Tibial nerve (tissue), 4 donors: ENCODE measurements around the gene ARHGAP35. TPM values are rescaled to one million over a fixed set of nuclear protein-coding genes. Genes with fewer than 3 reads are reported as not detected.
"Not testable (repeated sequence)": the region's sequence is repeated elsewhere in the genome, so short reads cannot be mapped to it uniquely, and the experiment has no call there.

Source experiments
- DNase-seq, 2 donors: peaks; one replicate each; pipeline ENCODE4 v3.0.0-alpha.2; 2019; ENCODE audit warnings: low spot score in 2 of 2
- H3K27ac ChIP-seq, 4 donors: fragments of 200-600 bp; sonication (generic) in 3 of 4; one replicate each; pipeline ENCODE4 v1.5.1; 2017 to 2019; ENCODE audit warnings: mild to moderate bottlenecking in 1 of 4
- H3K27me3 ChIP-seq, 2 donors: fragments of 200-600 bp; sonication (generic) in 1 of 2; one replicate each; pipeline versions ENCODE4 v1.5.1 to v1.6.0; 2017 to 2019
- H3K36me3 ChIP-seq, 3 donors: fragments of 200-600 bp; sonication (generic); one replicate each; pipeline ENCODE4 v1.5.1; 2018 to 2019
- H3K4me1 ChIP-seq, 4 donors: fragments of 200-600 bp; sonication (generic) in 3 of 4; one replicate each; pipeline ENCODE4 v1.5.1; 2017 to 2019
- H3K4me3 ChIP-seq, 4 donors: fragments of 200-600 bp; sonication (generic) in 3 of 4; one replicate each; pipeline ENCODE4 v1.5.1; 2017 to 2019; ENCODE audit warnings: mild to moderate bottlenecking in 1 of 4, moderate library complexity in 1 of 4
- H3K9me3 ChIP-seq, 4 donors: fragments of 200-600 bp; sonication (generic) in 3 of 4; one replicate each; pipeline ENCODE4 v1.5.1; 2017 to 2019
- CTCF ChIP-seq, 5 experiments: fragments of 200-600 bp in 3 of 5; fragments of 450-650 bp in 2 of 5; sonication (generic) in 3 of 5; IDR thresholded peaks; one replicate each; pipeline ENCODE4 v1.5.1; 2016 to 2019; ENCODE audit warnings: antibody characterized with exemption in 5 of 5, mild to moderate bottlenecking in 3 of 5, moderate library complexity in 2 of 5
- EP300 ChIP-seq, 2 donors: sonication (generic); formaldehyde crosslinking; IDR thresholded peaks; one replicate each; pipeline ENCODE4 v1.6.1; 2017; ENCODE audit warnings: antibody characterized with exemption in 2 of 2, mild to moderate bottlenecking in 1 of 2
- POLR2A ChIP-seq, 2 donors: fragments of 450-650 bp; IDR thresholded peaks; one replicate each; pipeline ENCODE4 v1.6.1; 2017; ENCODE audit warnings: antibody characterized with exemption in 2 of 2, mild to moderate bottlenecking in 2 of 2, moderate library complexity in 2 of 2
- WGBS, 2 donors: methylation state at CpG; one replicate each; pipeline ENCODE4 v1.1.5; 2018; 5-methylcytosine and 5-hydroxymethylcytosine counted together
- total RNA-seq, 4 donors: library from RNA; depleted of rRNA; stranded (reverse); fragments of >200 nt; gene quantifications; one replicate each; pipeline ENCODE4 v1.1.0, GENCODE V29; 2016

ARHGAP35 gene
- total RNA-seq, 4 donors from 2014 or later, result 43.3 to 50.3 (median 48.6) TPM

- WGBS, 2 donors, result 11 to 19% methylated on average over 6 of the region's 6 CpGs
- Histone ChIP-seq H3K27me3 (no peaks in the 10 kb centered on the region), H3K36me3 (no peaks in the 10 kb centered on the region), H3K4me3 (peak overlapping the region in 3 of 4 donors; percentile 24 to 72 (median 65)), H3K4me1 (peaks cover 0 to 74% (median 42%) of the 10 kb centered on the region in 4 donors), H3K27ac (peak overlapping the region in 3 of 4 donors; percentile 49 to 99 (median 96)), H3K9me3 (no peaks in the 10 kb centered on the region)
- no peak for DNase-seq
- TF ChIP-seq EP300 (IDR thresholded peaks at IDR 0.05) (no peak), CTCF (IDR thresholded peaks at IDR 0.05) (no peak), POLR2A (IDR thresholded peaks at IDR 0.05) (no peak)
These were observed 3.2 kb downstream of the ARHGAP35 start for GRCh38 chr19:46863818-46864629.

DNA sequence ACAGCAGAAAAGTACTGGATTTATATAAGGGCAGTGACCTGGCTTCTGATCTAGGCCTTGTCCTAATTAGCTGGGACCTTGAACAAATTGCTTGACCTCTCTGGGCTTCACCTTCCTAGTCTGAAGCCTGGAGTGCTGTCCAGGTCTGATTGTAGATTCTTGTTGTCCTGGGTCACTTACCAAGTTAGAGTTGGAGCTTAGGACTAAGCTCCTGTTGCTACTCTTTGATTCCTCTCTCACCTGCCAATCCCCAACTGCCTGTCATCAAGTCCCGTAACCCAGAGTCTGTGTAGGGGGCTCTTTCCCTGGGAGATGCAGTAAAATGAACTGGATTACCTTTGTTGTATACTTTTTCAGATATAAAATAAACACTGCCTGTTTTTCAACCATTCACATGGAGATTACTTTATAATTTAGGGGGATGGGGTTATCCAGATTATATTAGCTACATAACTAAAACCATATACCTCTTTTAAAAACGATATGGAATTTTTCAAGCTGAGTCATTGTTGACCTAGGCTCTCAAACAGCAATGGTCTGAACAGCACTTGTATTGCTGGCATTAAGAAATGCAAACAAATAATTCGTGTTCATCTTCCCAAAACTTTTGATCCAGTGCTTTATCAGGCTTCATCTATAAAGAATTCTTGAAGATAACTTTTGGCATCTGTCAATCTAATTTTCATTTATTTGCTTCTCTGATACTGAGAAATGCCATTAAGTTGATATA lies 5.8 kb downstream of the ARHGAP35 start:
- H3K27ac ChIP-seq, result peak overlapping the region in 1 of 4 donors; percentile 1
- H3K27me3 ChIP-seq, result no peaks in the 10 kb centered on the region
- H3K4me1 ChIP-seq, result peaks cover 0 to 69% (median 36%) of the 10 kb centered on the region in 4 donors
- TF ChIP-seq EP300 (IDR thresholded peaks at IDR 0.05) (no peak), CTCF (IDR thresholded peaks at IDR 0.05) (no peak), POLR2A (IDR thresholded peaks at IDR 0.05) (no peak)
- no peak overlapping the region for H3K4me3 ChIP-seq
- no peak for DNase-seq
- 36 to 41% methylated on average over 3 of the region's 3 CpGs for WGBS, 2 donors
- no peaks in the 10 kb centered on the region for H3K9me3 ChIP-seq
- no peaks in the 10 kb centered on the region for H3K36me3 ChIP-seq

DNA sequence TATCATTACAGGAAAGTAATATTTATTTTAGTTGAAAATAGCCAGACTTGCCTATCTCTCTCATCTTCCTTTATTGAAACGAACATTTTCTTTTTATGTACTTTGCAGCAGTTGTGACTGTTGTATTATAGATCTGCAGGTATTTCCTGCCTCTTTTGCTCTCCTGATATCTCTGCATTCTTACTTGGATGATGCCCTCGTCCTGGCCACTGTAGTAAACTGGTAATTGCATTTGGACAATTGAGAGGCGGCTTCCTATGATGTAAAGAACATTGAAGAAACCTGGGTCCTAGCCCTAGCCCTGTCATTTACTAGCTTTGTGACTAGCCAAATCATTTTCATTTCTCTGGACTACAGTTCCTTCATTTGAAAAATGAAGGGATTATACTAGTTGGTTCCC lies 6.4 kb downstream of the ARHGAP35 start:
- peaks cover 0 to 67% (median 30%) of the 10 kb centered on the region in 4 donors for H3K4me1 ChIP-seq
- no peak for DNase-seq
- TF ChIP-seq CTCF (IDR thresholded peaks at IDR 0.05), result no peak
- TF ChIP-seq POLR2A (IDR thresholded peaks at IDR 0.05), result no peak
- TF ChIP-seq EP300 (IDR thresholded peaks at IDR 0.05), result no peak

GRCh38 chr19:46868025-46868802 lies 7.4 kb downstream of the ARHGAP35 start:
- DNase-seq, result no peak
- WGBS, 2 donors, result 90 to 93% methylated on average over 4 of the region's 4 CpGs
- H3K27me3 ChIP-seq, result no peaks in the 10 kb centered on the region
- H3K36me3 ChIP-seq, result no peaks in the 10 kb centered on the region
- H3K4me3 ChIP-seq, result no peak overlapping the region
- TF ChIP-seq CTCF (IDR thresholded peaks at IDR 0.05) (no peak), POLR2A (IDR thresholded peaks at IDR 0.05) (no peak)
- H3K9me3 ChIP-seq, result no peaks in the 10 kb centered on the region
- peaks cover 0 to 56% (median 22%) of the 10 kb centered on the region in 4 donors for H3K4me1 ChIP-seq
- H3K27ac ChIP-seq, result peak overlapping the region in 1 of 4 donors; percentile 14

More for the DNA sequence above, 6.4 kb downstream of the ARHGAP35 start:
- Histone ChIP-seq H3K9me3 (no peaks in the 10 kb centered on the region), H3K27ac (peak overlapping the region in 2 of 4 donors; percentile 6 to 14), H3K27me3 (no peaks in the 10 kb centered on the region), H3K36me3 (no peaks in the 10 kb centered on the region), H3K4me3 (no peak overlapping the region)
- 46 to 47% methylated on average over 3 of the region's 3 CpGs for WGBS, 2 donors

DNA sequence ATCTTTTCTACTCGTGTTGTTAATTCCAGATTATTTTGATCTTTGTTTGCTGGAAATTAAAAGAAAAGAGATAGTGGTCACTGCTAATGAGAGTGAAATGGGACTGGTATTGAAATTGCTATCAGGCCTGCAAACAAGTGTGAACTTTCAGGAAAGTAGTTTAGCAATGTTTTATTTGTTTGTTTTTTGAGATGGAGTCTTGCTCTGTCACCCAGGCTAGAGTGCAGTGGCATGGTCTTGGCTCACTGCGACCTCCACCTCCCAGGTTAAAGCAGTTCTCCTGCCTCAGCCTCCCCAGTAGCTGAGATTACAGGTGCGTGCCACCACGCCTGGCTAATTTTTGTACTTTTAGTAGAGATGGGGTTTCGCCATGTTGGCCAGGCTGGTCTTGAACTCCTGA lies 10.4 kb downstream of the ARHGAP35 start:
- not testable (repeated sequence) for H3K36me3 ChIP-seq, DNase-seq, H3K27me3 ChIP-seq, H3K27ac ChIP-seq, H3K9me3 ChIP-seq, H3K4me3 ChIP-seq
- peaks cover 0 to 28% (median 3%) of the 10 kb centered on the region in 4 donors for H3K4me1 ChIP-seq
- WGBS, 2 donors, result 87 to 93% methylated on average over 5 of the region's 5 CpGs
